ENCODE data around the gene MRPL19. TPM values are rescaled to one million over a fixed set of nuclear protein-coding genes. Genes with fewer than 3 reads are reported as not detected.

The MRPL19 gene

GRCh38 chr2:75729861-75730260, 83.3 kb downstream of the MRPL19 start:
- H2AK5ac ChIP-seq (ENCODE audit: low read depth, low read length), result no peak overlapping the region
- no peak for DNase-seq (ENCODE audit: low spot score)
- no peak overlapping the region for H3K14ac ChIP-seq (ENCODE audit: low read length)
- no CpG with 5 or more reads among the region's 5 CpGs for WGBS, 2 donors (ENCODE audit: extremely low coverage in 2 of 2, insufficient read length in 2 of 2, insufficient replicate concordance in 1 of 2)
- no peak overlapping the region for H3K9ac ChIP-seq (ENCODE audit: low read depth, low read length, poor library complexity)
- H3K4ac ChIP-seq (ENCODE audit: low read length), result no peak overlapping the region
- no peak overlapping the region for H4K8ac ChIP-seq (ENCODE audit: low read depth, low read length)
- H3K18ac ChIP-seq (ENCODE audit: low read length), result no peak overlapping the region
- H3K27me3 ChIP-seq (ENCODE audit: control insufficient read depth in 3 of 3, insufficient read depth in 3 of 3, low read depth in 1 of 3, low read length in 3 of 3), result no peaks in the 10 kb centered on the region
- no peak overlapping the region for H3K4me2 ChIP-seq (ENCODE audit: insufficient read depth, low read length, poor library complexity, severe bottlenecking)
- no peaks in the 10 kb centered on the region for H3K79me1 ChIP-seq (ENCODE audit: low read depth, low read length)
- H4K91ac ChIP-seq (ENCODE audit: low read depth, low read length, poor library complexity), result no peak overlapping the region
- no peak overlapping the region for H2BK5ac ChIP-seq (ENCODE audit: low read length)
- H2BK15ac ChIP-seq (ENCODE audit: low read length), result no peak overlapping the region
- no peaks in the 10 kb centered on the region for H3K9me3 ChIP-seq (replicated peaks in 1 of 2; ENCODE audit: control insufficient read depth in 2 of 2, insufficient read depth in 1 of 2, low read depth in 1 of 2, low read length in 2 of 2)
- no peak overlapping the region for H2AFZ ChIP-seq (ENCODE audit: low read length)
- no peak overlapping the region for H2BK120ac ChIP-seq (ENCODE audit: low read depth, low read length)
- H3K27ac ChIP-seq (replicated peaks; ENCODE audit: low read length), result no peak overlapping the region
- H2BK12ac ChIP-seq (ENCODE audit: low read length), result no peak overlapping the region
- no peaks in the 10 kb centered on the region for H3K36me3 ChIP-seq (replicated peaks in 1 of 2; ENCODE audit: control insufficient read depth in 2 of 2, insufficient read depth in 2 of 2, low read length in 2 of 2)
- H3K4me3 ChIP-seq (ENCODE audit: low read length in 2 of 2), result no peak overlapping the region
- H3K4me1 ChIP-seq (ENCODE audit: control insufficient read depth in 2 of 2, insufficient read depth in 1 of 2, low read depth in 1 of 2, low read length in 2 of 2), result no peaks in the 10 kb centered on the region
- H3K23ac ChIP-seq (ENCODE audit: low read depth, low read length, poor library complexity), result no peak overlapping the region

DNA sequence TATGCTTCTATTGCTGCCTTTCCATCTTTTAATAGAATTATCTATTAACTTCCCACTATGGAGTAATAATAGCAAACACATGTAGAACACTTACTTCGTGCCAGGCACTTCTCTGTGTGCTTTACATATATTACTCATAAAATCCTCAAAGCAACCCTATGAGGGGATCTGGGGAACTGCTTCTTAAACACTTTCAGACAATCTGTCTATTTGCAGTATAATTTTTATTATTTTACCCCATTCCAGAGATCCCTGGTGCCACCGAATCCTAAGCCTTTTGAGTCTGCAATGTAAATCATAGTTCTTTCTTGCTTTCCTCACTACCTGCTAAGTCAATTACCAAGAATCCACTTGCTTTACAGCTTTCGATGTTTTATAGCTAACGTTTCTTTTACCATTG, 89.7 kb downstream of the MRPL19 start:
- Histone ChIP-seq H3K9ac (ENCODE audit: low read depth, low read length, poor library complexity) (no peak overlapping the region), H3K27ac (replicated peaks; ENCODE audit: low read length) (no peak overlapping the region), H2AK5ac (ENCODE audit: low read depth, low read length) (no peak overlapping the region), H3K27me3 (ENCODE audit: control insufficient read depth in 3 of 3, insufficient read depth in 3 of 3, low read depth in 1 of 3, low read length in 3 of 3) (no peaks in the 10 kb centered on the region), H3K36me3 (replicated peaks in 1 of 2; ENCODE audit: control insufficient read depth in 2 of 2, insufficient read depth in 2 of 2, low read length in 2 of 2) (no peaks in the 10 kb centered on the region), H3K14ac (ENCODE audit: low read length) (no peak overlapping the region), H2BK5ac (ENCODE audit: low read length) (no peak overlapping the region), H3K4me1 (ENCODE audit: control insufficient read depth in 2 of 2, insufficient read depth in 1 of 2, low read depth in 1 of 2, low read length in 2 of 2) (no peaks in the 10 kb centered on the region), H3K4ac (ENCODE audit: low read length) (no peak overlapping the region), H2BK15ac (ENCODE audit: low read length) (no peak overlapping the region), H3K4me2 (ENCODE audit: insufficient read depth, low read length, poor library complexity, severe bottlenecking) (no peak overlapping the region), H3K18ac (ENCODE audit: low read length) (no peak overlapping the region), H4K91ac (ENCODE audit: low read depth, low read length, poor library complexity) (no peak overlapping the region), H3K9me3 (replicated peaks in 1 of 2; ENCODE audit: control insufficient read depth in 2 of 2, insufficient read depth in 1 of 2, low read depth in 1 of 2, low read length in 2 of 2) (no peaks in the 10 kb centered on the region), H3K23ac (ENCODE audit: low read depth, low read length, poor library complexity) (no peak overlapping the region), H3K4me3 (ENCODE audit: low read length in 2 of 2) (no peak overlapping the region), H2BK120ac (ENCODE audit: low read depth, low read length) (no peak overlapping the region), H3K79me1 (ENCODE audit: low read depth, low read length) (no peaks in the 10 kb centered on the region), H2BK12ac (ENCODE audit: low read length) (no peak overlapping the region), H2AFZ (ENCODE audit: low read length) (no peak overlapping the region), H4K8ac (ENCODE audit: low read depth, low read length) (no peak overlapping the region)
- no peak for DNase-seq (ENCODE audit: low spot score)
- WGBS, 2 donors (ENCODE audit: extremely low coverage in 2 of 2, insufficient read length in 2 of 2, insufficient replicate concordance in 1 of 2), result no CpG with 5 or more reads among the region's 4 CpGs

DNA sequence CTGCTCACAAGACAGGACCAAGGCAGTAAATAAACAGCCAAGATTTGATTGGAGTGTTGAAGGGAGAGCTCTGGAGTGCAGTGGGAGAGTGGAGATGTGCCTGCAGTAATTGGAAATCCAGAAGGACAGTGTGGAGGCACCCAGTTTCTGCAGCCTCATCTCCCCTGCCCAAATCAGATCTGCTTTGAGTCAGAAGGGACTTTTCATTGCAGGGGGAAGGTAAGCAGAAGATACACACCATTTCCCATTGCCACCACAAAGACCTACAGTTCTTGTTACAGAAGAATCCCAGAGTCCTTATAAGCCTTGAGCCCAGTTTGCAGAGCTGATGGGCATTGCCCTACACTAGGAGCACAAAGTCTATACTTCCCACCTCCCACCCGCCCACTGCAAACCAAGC, 91.4 kb downstream of the MRPL19 start:
- H3K79me1 ChIP-seq (ENCODE audit: low read depth, low read length), result no peaks in the 10 kb centered on the region
- H3K14ac ChIP-seq (ENCODE audit: low read length), result no peak overlapping the region
- H2BK12ac ChIP-seq (ENCODE audit: low read length), result no peak overlapping the region
- H2AFZ ChIP-seq (ENCODE audit: low read length), result no peak overlapping the region
- no peak overlapping the region for H2AK5ac ChIP-seq (ENCODE audit: low read depth, low read length)
- WGBS, 2 donors (ENCODE audit: extremely low coverage in 2 of 2, insufficient read length in 2 of 2, insufficient replicate concordance in 1 of 2), result no CpG with 5 or more reads among the region's 1 CpG
- H3K18ac ChIP-seq (ENCODE audit: low read length), result no peak overlapping the region
- H3K27ac ChIP-seq (replicated peaks; ENCODE audit: low read length), result no peak overlapping the region
- H3K4me3 ChIP-seq (ENCODE audit: low read length in 2 of 2), result no peak overlapping the region
- no peak overlapping the region for H4K91ac ChIP-seq (ENCODE audit: low read depth, low read length, poor library complexity)
- H2BK5ac ChIP-seq (ENCODE audit: low read length), result no peak overlapping the region
- H3K9ac ChIP-seq (ENCODE audit: low read depth, low read length, poor library complexity), result no peak overlapping the region
- no peaks in the 10 kb centered on the region for H3K9me3 ChIP-seq (replicated peaks in 1 of 2; ENCODE audit: control insufficient read depth in 2 of 2, insufficient read depth in 1 of 2, low read depth in 1 of 2, low read length in 2 of 2)
- H3K4ac ChIP-seq (ENCODE audit: low read length), result no peak overlapping the region
- no peak overlapping the region for H3K23ac ChIP-seq (ENCODE audit: low read depth, low read length, poor library complexity)
- no peak overlapping the region for H2BK120ac ChIP-seq (ENCODE audit: low read depth, low read length)
- H3K36me3 ChIP-seq (replicated peaks in 1 of 2; ENCODE audit: control insufficient read depth in 2 of 2, insufficient read depth in 2 of 2, low read length in 2 of 2), result no peaks in the 10 kb centered on the region
- no peaks in the 10 kb centered on the region for H3K27me3 ChIP-seq (ENCODE audit: control insufficient read depth in 3 of 3, insufficient read depth in 3 of 3, low read depth in 1 of 3, low read length in 3 of 3)
- no peak overlapping the region for H3K4me2 ChIP-seq (ENCODE audit: insufficient read depth, low read length, poor library complexity, severe bottlenecking)
- DNase-seq (ENCODE audit: low spot score), result no peak
- no peak overlapping the region for H4K8ac ChIP-seq (ENCODE audit: low read depth, low read length)
- no peak overlapping the region for H2BK15ac ChIP-seq (ENCODE audit: low read length)
- H3K4me1 ChIP-seq (ENCODE audit: control insufficient read depth in 2 of 2, insufficient read depth in 1 of 2, low read depth in 1 of 2, low read length in 2 of 2), result no peaks in the 10 kb centered on the region

Small RNAs within 50 kb of the gene (small RNA-seq; reads per million reads assigned to genes)
- not detected for gene RF00012 (ENCODE audit: insufficient read depth)

Data from neuronal stem cell (in vitro differentiated cells).